ENCODE data around the gene HNRNPH3. TPM values are rescaled to one million over a fixed set of nuclear protein-coding genes. Genes with fewer than 3 reads are reported as not detected.
"Not testable (repeated sequence)": the region's sequence is repeated elsewhere in the genome, so short reads cannot be mapped to it uniquely, and the experiment has no call there.

Gene HNRNPH3
- total RNA-seq, 1 donor from 2014 or later: 117 TPM

DNA sequence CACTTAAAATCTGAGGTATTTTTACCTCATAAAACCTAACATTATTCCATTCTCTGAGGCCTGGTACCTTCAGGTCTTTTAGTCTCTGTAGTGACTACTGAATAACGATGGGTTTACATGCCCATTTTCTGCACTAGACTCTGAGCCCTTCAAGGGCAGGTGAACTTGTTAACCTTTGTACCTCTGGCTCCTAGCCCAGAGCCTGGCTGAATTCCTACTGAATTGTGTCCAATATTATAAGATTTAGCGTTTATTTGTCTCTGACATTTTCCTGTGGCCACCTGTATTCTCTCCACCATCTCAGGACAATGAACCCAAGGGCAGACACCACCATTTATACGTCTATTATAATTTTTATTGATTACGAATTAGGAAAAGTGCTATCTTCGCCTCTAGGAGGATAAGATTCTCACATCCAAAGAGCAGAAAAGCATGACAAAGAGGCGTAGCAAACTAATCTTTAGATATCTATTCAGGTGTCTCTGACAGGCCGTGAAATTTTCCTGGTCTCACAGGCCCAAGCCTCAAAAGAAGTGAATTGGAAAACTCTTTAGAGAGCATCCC, 27.9 kb upstream of the HNRNPH3 start:
- H3K36me3 ChIP-seq: no peaks in the 10 kb centered on the region
- no peak for DNase-seq
- H3K27me3 ChIP-seq (ENCODE audit: low read depth): no peaks in the 10 kb centered on the region
- no peaks in the 10 kb centered on the region for H3K4me1 ChIP-seq
- TF ChIP-seq, protein P1, sequence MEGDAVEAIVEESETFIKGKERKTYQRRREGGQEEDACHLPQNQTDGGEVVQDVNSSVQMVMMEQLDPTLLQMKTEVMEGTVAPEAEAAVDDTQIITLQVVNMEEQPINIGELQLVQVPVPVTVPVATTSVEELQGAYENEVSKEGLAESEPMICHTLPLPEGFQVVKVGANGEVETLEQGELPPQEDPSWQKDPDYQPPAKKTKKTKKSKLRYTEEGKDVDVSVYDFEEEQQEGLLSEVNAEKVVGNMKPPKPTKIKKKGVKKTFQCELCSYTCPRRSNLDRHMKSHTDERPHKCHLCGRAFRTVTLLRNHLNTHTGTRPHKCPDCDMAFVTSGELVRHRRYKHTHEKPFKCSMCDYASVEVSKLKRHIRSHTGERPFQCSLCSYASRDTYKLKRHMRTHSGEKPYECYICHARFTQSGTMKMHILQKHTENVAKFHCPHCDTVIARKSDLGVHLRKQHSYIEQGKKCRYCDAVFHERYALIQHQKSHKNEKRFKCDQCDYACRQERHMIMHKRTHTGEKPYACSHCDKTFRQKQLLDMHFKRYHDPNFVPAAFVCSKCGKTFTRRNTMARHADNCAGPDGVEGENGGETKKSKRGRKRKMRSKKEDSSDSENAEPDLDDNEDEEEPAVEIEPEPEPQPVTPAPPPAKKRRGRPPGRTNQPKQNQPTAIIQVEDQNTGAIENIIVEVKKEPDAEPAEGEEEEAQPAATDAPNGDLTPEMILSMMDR (IDR thresholded peaks at IDR 0.05): no peak
- intact Hi-C loops (cut with DNase I): no loop called here
- no peak overlapping the region for H3K4me3 ChIP-seq
- no peaks in the 10 kb centered on the region for H3K9me3 ChIP-seq
- ATAC-seq: no peak
- no peak overlapping the region for H3K27ac ChIP-seq

DNA sequence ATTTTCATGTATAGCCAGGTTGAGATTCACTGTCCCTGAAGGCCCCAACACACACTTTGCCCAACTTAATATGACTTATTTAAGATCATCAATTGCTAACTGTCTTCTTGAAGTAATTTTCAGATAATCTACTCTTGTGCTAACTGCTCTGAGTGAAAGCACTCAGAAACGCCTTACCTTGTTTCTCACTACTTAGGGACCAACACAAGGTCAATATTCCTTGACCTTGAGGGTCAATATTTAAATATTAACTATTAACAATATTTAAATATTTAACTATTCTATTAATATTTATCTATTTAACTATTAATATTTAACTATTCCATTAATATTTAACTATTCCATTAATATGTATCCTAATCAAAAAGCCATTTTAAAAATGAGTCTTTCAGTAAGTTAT, 26.0 kb upstream of the HNRNPH3 start:
- TF ChIP-seq, protein P1 (IDR thresholded peaks at IDR 0.05): no peak
- H3K36me3 ChIP-seq: no peaks in the 10 kb centered on the region
- intact Hi-C loops (cut with DNase I): no loop called here
- no peak for DNase-seq
- no peak for ATAC-seq
- no peaks in the 10 kb centered on the region for H3K27me3 ChIP-seq (ENCODE audit: low read depth)
- no peaks in the 10 kb centered on the region for H3K9me3 ChIP-seq
- no peak overlapping the region for H3K4me3 ChIP-seq
- no peak overlapping the region for H3K27ac ChIP-seq
- no peaks in the 10 kb centered on the region for H3K4me1 ChIP-seq

DNA sequence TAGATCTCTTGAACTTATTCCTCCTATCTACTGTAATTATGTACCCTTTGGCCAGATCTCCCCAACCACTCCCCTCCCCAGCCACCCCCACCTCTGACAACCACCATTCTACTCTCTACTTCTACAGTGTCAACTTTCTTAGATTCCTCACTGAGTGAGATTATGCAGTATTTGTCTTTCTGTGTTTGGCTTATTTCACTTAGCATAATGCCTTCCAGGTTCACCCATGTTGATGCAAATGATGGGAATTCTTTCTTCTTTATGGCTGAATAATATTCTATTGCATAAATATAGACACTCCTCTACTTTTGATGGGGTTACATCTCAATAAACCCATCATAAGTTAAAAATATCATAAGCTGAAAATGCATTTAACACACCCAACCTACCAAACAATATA, 21.3 kb upstream of the HNRNPH3 start:
- no peaks in the 10 kb centered on the region for H3K36me3 ChIP-seq
- H3K4me3 ChIP-seq: no peak overlapping the region
- no peaks in the 10 kb centered on the region for H3K27me3 ChIP-seq (ENCODE audit: low read depth)
- intact Hi-C loops (cut with DNase I): no loop called here
- ATAC-seq: no peak
- DNase-seq: no peak
- H3K4me1 ChIP-seq: no peaks in the 10 kb centered on the region
- TF ChIP-seq, protein P1 (IDR thresholded peaks at IDR 0.05): no peak
- H3K9me3 ChIP-seq: no peaks in the 10 kb centered on the region
- H3K27ac ChIP-seq: no peak overlapping the region

DNA sequence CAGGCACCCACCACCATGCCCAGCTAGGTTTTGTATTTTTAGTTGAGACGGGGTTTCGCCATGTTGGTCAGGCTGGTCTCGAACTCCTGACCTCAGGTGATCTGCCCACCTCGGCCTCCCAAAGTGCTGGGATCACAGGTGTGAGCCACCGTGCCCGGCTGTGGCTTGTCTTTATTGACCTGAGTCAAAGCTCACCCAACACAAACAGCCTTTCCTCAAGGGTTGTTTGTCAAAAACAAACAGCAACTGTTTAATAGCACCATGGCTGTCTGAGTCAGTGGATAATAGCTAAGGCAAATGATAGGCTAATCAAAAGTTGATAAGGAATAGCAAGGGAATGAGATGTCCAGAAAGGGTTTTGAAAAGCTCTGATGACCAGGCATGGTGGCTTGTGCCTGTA, 16.9 kb upstream of the HNRNPH3 start:
- H3K4me1 ChIP-seq; intact Hi-C loops (cut with DNase I); H3K27me3 ChIP-seq (ENCODE audit: low read depth); H3K4me3 ChIP-seq; DNase-seq; ATAC-seq; H3K36me3 ChIP-seq; H3K27ac ChIP-seq: not testable (repeated sequence)
- H3K9me3 ChIP-seq: peaks cover 14% of the 10 kb centered on the region

DNA sequence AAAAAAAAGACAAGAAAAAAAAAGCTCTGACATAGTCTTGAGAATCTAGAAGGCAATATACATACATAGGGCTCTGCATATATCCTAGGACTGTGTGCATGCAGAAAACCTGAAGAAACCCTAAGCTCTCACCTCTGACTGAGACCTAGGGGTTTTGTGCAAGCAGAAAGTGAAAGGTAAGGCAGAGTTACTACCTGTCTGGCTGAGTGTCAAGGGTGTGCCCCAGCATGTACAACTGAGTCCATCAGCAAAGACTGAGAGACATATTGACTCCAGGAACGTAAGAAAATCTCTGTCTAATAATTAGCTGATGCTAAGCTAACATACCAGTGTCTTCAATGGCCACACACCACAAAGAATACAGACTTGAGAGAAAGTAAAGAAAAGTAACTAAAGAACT, 16.3 kb upstream of the HNRNPH3 start:
- no peaks in the 10 kb centered on the region for H3K36me3 ChIP-seq
- H3K4me3 ChIP-seq: no peak overlapping the region
- DNase-seq: no peak
- intact Hi-C loops (cut with DNase I): no loop called here
- H3K27me3 ChIP-seq (ENCODE audit: low read depth): no peaks in the 10 kb centered on the region
- ATAC-seq: no peak
- H3K27ac ChIP-seq: no peak overlapping the region
- TF ChIP-seq, protein P1 (IDR thresholded peaks at IDR 0.05): no peak
- no peaks in the 10 kb centered on the region for H3K4me1 ChIP-seq
- peaks cover 14% of the 10 kb centered on the region for H3K9me3 ChIP-seq

DNA sequence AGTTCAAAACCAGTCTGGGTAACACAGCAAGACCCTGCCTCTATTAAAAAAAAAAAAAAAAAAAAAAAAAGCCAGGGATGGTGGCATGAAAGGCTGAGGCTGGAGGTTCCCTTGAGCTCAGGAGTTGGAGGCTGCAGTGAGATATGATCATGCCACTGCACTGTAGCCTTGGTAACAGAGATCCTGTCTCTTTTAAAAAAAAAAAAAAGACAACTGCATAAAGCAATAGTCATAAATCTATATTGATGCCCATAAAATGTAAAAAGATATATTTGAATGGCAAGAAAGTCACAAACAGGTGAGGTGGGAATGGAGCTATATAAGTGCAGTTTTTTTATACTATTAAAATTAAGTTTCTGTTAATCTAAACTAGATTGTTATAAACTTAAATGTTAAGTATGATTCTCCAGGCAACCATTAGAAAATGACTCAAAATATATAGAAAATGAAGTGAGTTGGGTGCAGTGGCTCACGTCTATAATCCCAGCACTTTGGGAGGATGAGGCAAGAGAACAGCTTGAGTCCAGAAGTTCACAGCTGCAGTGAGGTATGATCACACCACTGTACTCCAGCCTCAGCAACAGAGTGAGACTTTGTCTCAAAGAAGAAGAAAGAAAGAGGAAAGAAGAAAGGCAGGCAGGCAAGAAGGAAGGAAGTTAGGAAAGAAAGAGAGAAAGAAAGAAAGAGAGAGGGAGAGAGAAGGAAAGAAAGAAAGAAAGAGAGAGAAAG, 13.4 kb upstream of the HNRNPH3 start:
- no peak overlapping the region for H3K27ac ChIP-seq
- no peak for DNase-seq
- no peaks in the 10 kb centered on the region for H3K27me3 ChIP-seq (ENCODE audit: low read depth)
- intact Hi-C loops (cut with DNase I): no loop called here
- peaks cover 14% of the 10 kb centered on the region for H3K9me3 ChIP-seq
- H3K4me3 ChIP-seq: no peak overlapping the region
- TF ChIP-seq, protein P1 (IDR thresholded peaks at IDR 0.05): no peak
- ATAC-seq: no peak
- H3K4me1 ChIP-seq: no peaks in the 10 kb centered on the region
- H3K36me3 ChIP-seq: no peaks in the 10 kb centered on the region

DNA sequence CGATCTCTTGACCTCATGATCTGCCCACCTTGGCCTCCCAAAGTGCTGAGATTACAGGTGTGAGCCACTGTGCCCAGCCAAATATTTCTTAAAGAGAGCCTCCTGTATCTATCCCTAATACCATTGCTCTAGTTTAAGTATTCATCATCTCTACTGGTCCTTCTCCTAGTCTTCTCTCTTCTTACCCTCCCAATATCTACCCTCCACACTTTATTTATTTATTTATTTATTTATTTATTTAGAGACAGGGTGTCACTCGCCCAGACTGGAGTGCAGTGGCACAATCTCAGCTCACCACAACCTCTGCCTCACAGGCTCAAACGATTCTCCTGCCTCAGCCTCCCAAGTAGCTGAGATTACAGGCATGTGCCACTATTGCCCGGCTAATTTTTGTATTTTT, 7.5 kb upstream of the HNRNPH3 start:
- H3K27ac ChIP-seq; H3K9me3 ChIP-seq; ATAC-seq; H3K4me3 ChIP-seq; intact Hi-C loops (cut with DNase I); H3K36me3 ChIP-seq; H3K27me3 ChIP-seq (ENCODE audit: low read depth); DNase-seq: not testable (repeated sequence)
- H3K4me1 ChIP-seq: peaks cover 14% of the 10 kb centered on the region
